Stimulated activated CD4-positive, alpha-beta T cell treated with anti-CD3 and anti-CD28 coated beads, Interleukin-15, amount 100 ng/mL, for 1 hour (primary cell): ENCODE results near the gene LDLRAD3.

Experiments used
- DNase-seq, 2 donors: peaks; one replicate each; pipeline ENCODE4 v3.0.0-alpha.2; 2020; ENCODE audit warnings: low read depth in 1 of 2, low spot score in 1 of 2

Gene LDLRAD3

DNA sequence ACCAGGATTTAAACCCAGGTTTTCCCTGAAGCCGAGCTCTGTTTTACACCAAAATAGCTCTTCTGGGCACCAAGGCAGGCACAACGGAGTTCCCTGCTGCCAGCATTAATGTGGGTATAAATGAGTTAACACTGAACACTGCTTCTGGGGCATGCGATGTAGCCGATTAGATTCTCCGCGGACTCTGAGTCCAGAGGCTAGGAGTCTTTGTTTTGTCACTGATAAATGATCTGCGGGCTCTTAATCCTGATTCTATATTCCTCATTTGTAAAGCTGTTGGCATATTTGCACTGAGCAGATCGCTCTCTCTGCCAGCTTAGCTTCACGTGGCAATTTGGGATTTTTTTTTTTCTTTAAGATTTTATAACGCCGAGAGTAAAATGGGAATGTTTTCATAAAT is 16.8 kb upstream of the LDLRAD3 start:
- no peak for DNase-seq

- DNase-seq, result no peak
Measured at GRCh38 chr11:35927682-35928081, 16.2 kb upstream of the LDLRAD3 start.

DNA sequence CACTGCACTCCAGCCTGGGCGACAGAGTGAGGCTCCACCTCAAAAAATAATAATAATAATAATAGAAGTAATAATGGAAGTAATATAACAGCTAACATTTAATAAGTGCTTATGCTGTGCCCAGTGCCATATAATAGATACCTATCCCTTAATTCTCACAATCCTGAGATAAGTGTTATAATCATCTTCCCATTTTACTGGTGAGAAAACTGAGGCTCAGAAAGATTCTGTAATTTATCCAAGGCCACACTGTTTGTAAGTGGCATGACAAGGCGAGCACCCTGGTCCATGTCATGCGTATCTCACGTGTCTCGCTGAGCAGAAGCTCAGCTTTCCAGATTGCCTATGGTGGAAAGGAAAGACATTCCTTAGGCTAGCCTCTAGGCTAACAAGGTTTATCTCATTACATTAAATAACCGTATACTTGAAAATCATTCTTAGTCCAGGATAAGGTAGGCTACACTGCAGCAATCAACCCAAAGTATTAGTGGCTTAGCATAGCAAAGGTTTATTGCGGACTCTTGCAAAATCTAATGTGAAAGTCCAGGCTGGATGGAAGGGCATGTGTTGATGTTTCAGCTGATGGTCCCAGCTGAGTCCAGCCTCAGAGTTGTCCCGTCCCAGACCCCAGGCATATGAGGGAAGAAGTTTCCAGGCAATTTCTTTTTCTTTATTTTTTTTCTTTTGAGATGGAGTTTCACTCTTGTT is 15.0 kb upstream of the LDLRAD3 start:
- no peak for DNase-seq

DNA sequence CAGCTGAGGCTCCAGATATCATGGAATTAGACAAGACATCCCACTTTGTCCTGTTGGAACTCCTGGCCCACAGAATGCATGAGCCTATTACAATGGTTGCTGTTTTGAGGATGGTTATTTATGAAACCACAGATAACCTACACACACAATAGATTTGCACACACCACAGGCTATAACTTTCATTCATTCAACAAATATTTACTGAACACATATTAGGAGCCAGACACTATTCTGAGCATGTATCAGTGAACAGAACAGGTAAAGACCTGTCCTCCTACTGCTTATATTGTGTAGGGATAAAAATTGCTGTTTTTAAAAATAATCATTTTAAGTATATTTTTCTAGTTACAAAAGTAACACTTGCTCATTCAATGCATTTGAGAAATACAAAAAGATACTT is 13.4 kb upstream of the LDLRAD3 start:
- no peak for DNase-seq

- DNase-seq, result no peak
Measured at GRCh38 chr11:35932121-35932520, 11.7 kb upstream of the LDLRAD3 start.

GRCh38 chr11:35932681-35933319 is 11.1 kb upstream of the LDLRAD3 start:
- DNase-seq, result no peak

- DNase-seq, result no peak
Measured at GRCh38 chr11:35933320-35933871, 10.5 kb upstream of the LDLRAD3 start.

- no peak for DNase-seq
Measured at GRCh38 chr11:35934271-35934670, 9.6 kb upstream of the LDLRAD3 start.

- DNase-seq, result no peak
Measured at GRCh38 chr11:35934981-35935380, 8.9 kb upstream of the LDLRAD3 start.

- DNase-seq, result no peak
Measured at GRCh38 chr11:35935390-35935789, 8.5 kb upstream of the LDLRAD3 start.

DNA sequence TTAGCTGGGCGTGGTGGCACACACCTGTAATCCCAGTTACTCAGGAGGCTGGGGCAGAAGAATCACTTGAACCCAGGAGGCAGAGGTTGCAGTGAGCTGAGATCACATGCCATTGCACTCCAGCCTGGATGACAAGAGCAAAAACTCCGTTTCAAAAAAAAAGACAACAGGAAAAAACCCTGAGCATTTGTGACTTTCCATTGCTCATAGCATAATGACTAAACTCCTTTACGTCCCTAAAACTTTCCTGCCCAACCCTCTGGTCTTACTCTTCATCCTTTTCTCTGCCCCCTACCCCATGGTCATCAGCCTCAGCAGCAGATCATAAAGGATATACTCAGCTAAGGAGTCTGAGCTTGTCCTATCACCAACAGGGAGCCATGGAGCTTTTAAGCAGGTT is 6.8 kb upstream of the LDLRAD3 start:
- DNase-seq, result no peak

GRCh38 chr11:35937700-35938099 is 6.2 kb upstream of the LDLRAD3 start:
- no peak for DNase-seq

GRCh38 chr11:35938231-35938630 is 5.6 kb upstream of the LDLRAD3 start:
- no peak for DNase-seq

DNA sequence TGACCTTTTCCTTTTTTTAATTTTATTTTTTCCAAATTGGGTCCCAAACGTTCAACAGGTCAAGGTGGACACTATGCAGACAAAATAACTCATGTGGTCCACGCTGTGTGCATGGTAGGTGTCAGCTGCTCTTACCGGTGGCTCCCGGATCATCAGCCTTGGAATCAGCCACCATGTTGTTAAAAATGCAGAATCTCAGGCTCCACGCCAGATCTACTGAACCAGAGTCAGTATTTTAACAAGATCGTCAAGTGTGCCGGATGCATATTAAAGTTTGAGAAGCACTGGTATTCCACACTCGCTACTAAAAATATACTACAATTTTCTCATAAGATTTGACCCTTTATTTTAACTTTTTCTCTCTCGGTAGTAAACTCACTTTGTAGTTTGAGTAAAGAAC is 553 bp upstream of the LDLRAD3 start:
- DNase-seq, result no peak

- no peak for DNase-seq
Measured at GRCh38 chr11:35944503-35945136, 758 bp downstream of the LDLRAD3 start.

DNA sequence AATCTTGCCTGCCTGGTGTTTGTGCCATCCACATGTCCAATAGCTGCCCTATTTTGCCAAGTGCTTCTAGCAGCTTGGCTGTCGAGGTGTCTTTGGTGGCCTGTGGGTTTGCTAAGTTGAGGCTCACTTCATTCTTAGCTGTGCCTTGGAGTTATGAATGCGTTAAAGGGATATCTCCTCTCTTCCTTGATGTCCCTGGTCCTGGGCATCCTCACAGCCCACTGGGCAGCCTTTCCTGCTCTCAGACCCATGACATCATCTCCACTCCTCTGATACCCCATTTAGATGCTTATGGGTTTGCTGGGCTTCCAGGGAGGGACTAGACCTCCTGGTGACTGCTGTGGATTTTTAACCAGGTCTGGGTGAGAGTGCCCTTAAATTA is 1.3 kb downstream of the LDLRAD3 start:
- no peak for DNase-seq

- no peak for DNase-seq
Measured at GRCh38 chr11:35946766-35947165, 2.9 kb downstream of the LDLRAD3 start.

DNA sequence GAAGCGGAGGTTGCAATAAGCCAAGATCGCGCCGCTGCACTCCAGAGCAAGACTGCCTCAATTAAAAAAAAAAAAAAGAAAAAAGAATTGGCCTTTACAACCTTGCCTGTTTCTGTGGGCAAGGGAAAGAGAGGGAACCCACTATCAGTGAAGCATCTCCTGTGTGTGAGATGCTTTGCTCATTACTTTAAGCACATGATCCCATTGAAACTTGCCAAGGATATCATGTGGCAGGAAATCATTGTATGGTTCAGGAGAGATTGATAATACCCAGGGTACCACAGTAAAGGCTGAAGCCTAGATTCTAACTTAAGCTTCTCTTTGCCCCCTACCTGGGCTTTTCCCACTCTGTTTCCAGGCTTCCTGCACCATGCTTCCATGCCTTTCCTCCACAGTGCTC is 3.6 kb downstream of the LDLRAD3 start:
- no peak for DNase-seq

GRCh38 chr11:35949242-35949641 is 5.4 kb downstream of the LDLRAD3 start:
- DNase-seq, result no peak

DNA sequence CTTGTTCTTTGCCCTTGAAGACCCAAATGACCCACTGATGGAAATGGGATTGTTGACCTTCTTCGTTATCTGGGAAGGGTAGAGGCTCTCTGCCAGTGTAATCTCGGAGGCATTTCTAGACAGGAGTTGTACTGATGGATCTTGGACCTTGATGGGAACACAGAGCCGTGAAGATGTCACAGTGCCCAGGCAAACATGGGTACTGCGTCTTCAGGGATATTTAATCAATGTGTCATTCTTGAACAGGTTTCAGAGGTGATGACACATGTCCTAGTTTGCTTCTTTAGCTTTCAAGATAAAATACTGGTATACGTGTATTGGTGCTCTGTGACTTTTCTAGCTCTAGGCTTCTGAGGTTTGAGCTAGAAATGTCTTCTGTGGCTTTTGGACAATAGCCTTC is 6.2 kb downstream of the LDLRAD3 start:
- no peak for DNase-seq

- no peak for DNase-seq
Measured at GRCh38 chr11:35951680-35952079, 7.8 kb downstream of the LDLRAD3 start.

- DNase-seq, result no peak
Measured at GRCh38 chr11:35953081-35953760, 9.4 kb downstream of the LDLRAD3 start.
